Ovary (tissue), 9 donors: Measurements from ENCODE around the gene NCKAP1. TPM values are rescaled to one million over a fixed set of nuclear protein-coding genes. Genes with fewer than 3 reads are reported as not detected.

ENCODE experiments used
- DNase-seq, 5 donors: peaks; one replicate each; pipeline ENCODE4 v3.0.0-alpha.2; 2019 to 2020
- H3K27ac ChIP-seq, 2 donors: fragments of 200-600 bp; one replicate each; pipeline versions ENCODE4 v1.5.1 to v1.8.0; 2019 to 2022
- H3K27me3 ChIP-seq: fragments of 200-600 bp; one replicate; pipeline ENCODE4 v1.8.0; 2022
- H3K36me3 ChIP-seq: fragments of 200-600 bp; sonication (generic); one replicate; pipeline ENCODE4 v1.5.1; 2019
- H3K4me1 ChIP-seq: one replicate; pipeline ENCODE4 v1.8.1; 2013; ENCODE audit warnings: mild to moderate bottlenecking, moderate library complexity; ENCODE audit not compliant: insufficient read depth
- H3K4me3 ChIP-seq: fragments of 200-600 bp; sonication (generic); one replicate; pipeline ENCODE4 v1.5.1; 2017
- H3K9me3 ChIP-seq, 2 donors: fragments of 200-600 bp in 1 of 2; sonication (generic) in 1 of 2; one replicate each; pipeline versions ENCODE4 v1.5.1 to v1.8.1; 2013 to 2019; ENCODE audit warnings: mild to moderate bottlenecking in 1 of 2, moderate library complexity in 1 of 2
- CTCF ChIP-seq, 3 donors: fragments of 450-650 bp in 2 of 3; fragments of 200-600 bp in 1 of 3; IDR thresholded peaks; one replicate each; pipeline versions ENCODE4 v1.5.1 to v1.8.0; 2016 to 2022; ENCODE audit warnings: antibody characterized with exemption in 3 of 3, mild to moderate bottlenecking in 1 of 3
- EP300 ChIP-seq: sonication (generic); formaldehyde crosslinking; IDR thresholded peaks from one replicate; pipeline ENCODE4 v1.6.1; 2017; ENCODE audit warnings: antibody characterized with exemption
- POLR2A ChIP-seq: fragments of 450-650 bp; IDR thresholded peaks from one replicate; pipeline ENCODE4 v1.6.1; 2017; ENCODE audit warnings: antibody characterized with exemption, mild to moderate bottlenecking, moderate library complexity
- WGBS, 3 donors: extraction: QIAGEN DNeasy Blood & Tissue Kit in 1 of 3; methylation state at CpG; one replicate each; pipeline versions ENCODE4 v1.1.5 to v1.1.7; 2013 to 2017; 5-methylcytosine and 5-hydroxymethylcytosine counted together
- intact Hi-C, 4 donors: fragments of 100-400 bp; cut with DNase I; formaldehyde crosslinking; loops; one replicate each; pipeline versions ENCODE4 v1.11.0 to v1.15.1; 2022 to 2023
- polyA plus RNA-seq, 2 donors: library from polyadenylated mRNA; stranded (reverse); fragments of 200-250 nt in 1 of 2; fragments of 350-450 nt in 1 of 2; fragmentation: Illumina TruSeq in 1 of 2; extraction: RNeasy Lipid Tissue Mini Kit (QIAGEN cat#74804) in 1 of 2; gene quantifications; one replicate each; pipeline ENCODE4 v1.2.3, GENCODE V29; 2013 to 2014
- total RNA-seq, 7 donors: library from RNA; depleted of rRNA in 2 of 7; stranded (reverse); fragments of >200 nt in 2 of 7; fragmentation: NEBNext Ultra II Directional in 3 of 7; extraction: Animal tissue kit (Norgen Biotek cat#: 25700) in 3 of 7; gene quantifications; one replicate each; pipeline versions ENCODE4 v1.1.0 to v1.2.4, GENCODE V29; 2016 to 2023
- donor health status: DM: no; HTN: no; CAD: no; lungs with moderate emphysema.
- donor health status: DM: no; HTN: no; CAD: no.
- donor health status: Bipolar disorder and iron deficiency.
- donor health status: DM: yes; HTN: yes; CAD: no.
- donor health status: DM: no; HTN: no; CAD: no.
- donor health status: DM: yes; HTN: yes; CAD: no.

The NCKAP1 gene
- total and polyA plus RNA-seq, 9 donors = 59.9 to 122 (median 100) TPM

- no peaks in the 10 kb centered on the region for H3K36me3 ChIP-seq
These were observed 108.3 kb downstream of the NCKAP1 start for GRCh38 chr2:182929972-182930371.

GRCh38 chr2:182924306-182924705 is 114.0 kb downstream of the NCKAP1 start:
- no peak overlapping the region for H3K27ac ChIP-seq
- no peaks in the 10 kb centered on the region for H3K9me3 ChIP-seq
- intact Hi-C loops = no loop called here
- DNase-seq = no peak
- H3K27me3 ChIP-seq = no peaks in the 10 kb centered on the region
- H3K4me1 ChIP-seq = no peaks in the 10 kb centered on the region
- no peak overlapping the region for H3K4me3 ChIP-seq
- TF ChIP-seq POLR2A (no peak), EP300 (no peak), CTCF (IDR thresholded peaks at IDR 0.05) (no peak)
- H3K36me3 ChIP-seq = no peaks in the 10 kb centered on the region

More at GRCh38 chr2:182929972-182930371, 108.3 kb downstream of the NCKAP1 start:
- Histone ChIP-seq H3K9me3 (no peaks in the 10 kb centered on the region), H3K4me3 (no peak overlapping the region), H3K4me1 (no peaks in the 10 kb centered on the region), H3K27ac (no peak overlapping the region), H3K27me3 (no peaks in the 10 kb centered on the region)
- TF ChIP-seq POLR2A = no peak
- no peak for TF ChIP-seq EP300
- TF ChIP-seq CTCF (IDR thresholded peaks at IDR 0.05) = no peak
- intact Hi-C loops = no loop called here
- DNase-seq = no peak

GRCh38 chr2:182921234-182921633 is 117.0 kb downstream of the NCKAP1 start:
- Histone ChIP-seq H3K9me3 (no peaks in the 10 kb centered on the region), H3K27me3 (no peaks in the 10 kb centered on the region), H3K36me3 (no peaks in the 10 kb centered on the region), H3K27ac (no peak overlapping the region), H3K4me3 (no peak overlapping the region), H3K4me1 (no peaks in the 10 kb centered on the region)
- TF ChIP-seq POLR2A (no peak), CTCF (IDR thresholded peaks at IDR 0.05) (no peak), EP300 (no peak)
- no peak for DNase-seq
- intact Hi-C loops = no loop called here

GRCh38 chr2:182920631-182921056 is 117.6 kb downstream of the NCKAP1 start:
- intact Hi-C loops = no loop called here
- no peaks in the 10 kb centered on the region for H3K4me1 ChIP-seq
- no peaks in the 10 kb centered on the region for H3K36me3 ChIP-seq
- 77 to 84% (median 82%) methylated on average over 5 of the region's 5 CpGs for WGBS, 3 donors
- H3K9me3 ChIP-seq = no peaks in the 10 kb centered on the region
- DNase-seq = no peak
- H3K4me3 ChIP-seq = no peak overlapping the region
- no peaks in the 10 kb centered on the region for H3K27me3 ChIP-seq
- no peak overlapping the region for H3K27ac ChIP-seq
- no peak for TF ChIP-seq EP300
- no peak for TF ChIP-seq CTCF (IDR thresholded peaks at IDR 0.05)
- TF ChIP-seq POLR2A = no peak

- no peaks in the 10 kb centered on the region for H3K4me1 ChIP-seq
- H3K27me3 ChIP-seq = no peaks in the 10 kb centered on the region
- no peak overlapping the region for H3K4me3 ChIP-seq
- no peaks in the 10 kb centered on the region for H3K9me3 ChIP-seq
- no peak for DNase-seq
- no peaks in the 10 kb centered on the region for H3K36me3 ChIP-seq
- intact Hi-C loops = no loop called here
- TF ChIP-seq EP300 (no peak), POLR2A (no peak), CTCF (IDR thresholded peaks at IDR 0.05) (no peak)
- 96 to 97% (median 97%) methylated on average over 7 of the region's 7 CpGs for WGBS, 3 donors
- H3K27ac ChIP-seq = no peak overlapping the region
These were observed 118.2 kb downstream of the NCKAP1 start for GRCh38 chr2:182920089-182920488.
